Activated T-cell treated with anti-CD3 and anti-CD28 coated beads for 24 hours (primary cell): ENCODE results near the gene PCK2.
A peak's percentile ranks its signal among the peaks of the same experiment; 100 is the strongest.

Experiments used
- DNase-seq: peaks from one replicate; pipeline ENCODE4 v3.0.0-alpha.2; 2020; ENCODE audit warnings: low read depth

The PCK2 gene

DNA sequence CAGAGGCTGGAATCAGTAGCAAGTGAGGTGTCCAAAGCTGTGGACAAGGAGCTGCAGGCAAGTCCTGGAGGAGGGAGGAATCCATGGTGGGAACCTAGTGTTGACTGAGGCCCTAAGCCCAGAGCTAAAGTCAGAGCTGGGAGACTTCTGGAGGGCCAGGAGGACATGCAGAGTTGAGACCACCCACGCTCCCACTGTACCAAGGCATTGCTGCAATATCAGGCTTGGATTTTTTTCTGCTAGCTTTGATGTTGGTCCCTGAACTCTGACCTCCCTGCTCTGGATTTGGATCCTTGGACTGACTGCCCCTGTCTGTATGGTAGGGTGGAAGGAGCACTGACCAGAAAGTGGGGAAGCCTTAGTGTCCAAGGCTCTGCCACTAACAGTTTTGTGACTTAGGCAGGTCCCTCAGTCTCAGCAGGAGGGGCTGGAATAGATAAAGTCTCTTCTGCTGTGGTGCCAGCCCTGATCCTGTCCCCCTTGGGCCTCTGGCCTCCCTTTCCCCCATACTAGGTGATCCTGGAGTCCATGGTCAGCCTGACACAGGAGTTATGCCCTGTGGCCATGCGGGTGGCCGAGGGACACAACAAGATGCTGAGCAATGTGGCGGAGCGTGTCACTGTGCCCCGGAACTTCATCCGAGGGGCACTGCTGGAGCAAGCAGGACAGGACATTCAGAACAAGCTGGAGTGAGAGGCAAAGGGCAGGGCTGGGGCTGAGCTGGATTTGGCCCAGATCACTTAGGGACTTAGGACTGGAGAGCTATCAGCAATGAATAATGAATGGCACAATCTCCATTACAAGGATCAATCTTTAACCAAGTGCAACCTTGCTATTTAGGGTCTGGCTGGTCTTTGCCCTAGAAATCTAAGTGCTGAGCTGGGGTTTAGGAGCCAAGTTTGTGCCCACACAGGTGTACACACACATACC is 32.9 kb upstream of the PCK2 start:
- DNase-seq, result no peak

DNA sequence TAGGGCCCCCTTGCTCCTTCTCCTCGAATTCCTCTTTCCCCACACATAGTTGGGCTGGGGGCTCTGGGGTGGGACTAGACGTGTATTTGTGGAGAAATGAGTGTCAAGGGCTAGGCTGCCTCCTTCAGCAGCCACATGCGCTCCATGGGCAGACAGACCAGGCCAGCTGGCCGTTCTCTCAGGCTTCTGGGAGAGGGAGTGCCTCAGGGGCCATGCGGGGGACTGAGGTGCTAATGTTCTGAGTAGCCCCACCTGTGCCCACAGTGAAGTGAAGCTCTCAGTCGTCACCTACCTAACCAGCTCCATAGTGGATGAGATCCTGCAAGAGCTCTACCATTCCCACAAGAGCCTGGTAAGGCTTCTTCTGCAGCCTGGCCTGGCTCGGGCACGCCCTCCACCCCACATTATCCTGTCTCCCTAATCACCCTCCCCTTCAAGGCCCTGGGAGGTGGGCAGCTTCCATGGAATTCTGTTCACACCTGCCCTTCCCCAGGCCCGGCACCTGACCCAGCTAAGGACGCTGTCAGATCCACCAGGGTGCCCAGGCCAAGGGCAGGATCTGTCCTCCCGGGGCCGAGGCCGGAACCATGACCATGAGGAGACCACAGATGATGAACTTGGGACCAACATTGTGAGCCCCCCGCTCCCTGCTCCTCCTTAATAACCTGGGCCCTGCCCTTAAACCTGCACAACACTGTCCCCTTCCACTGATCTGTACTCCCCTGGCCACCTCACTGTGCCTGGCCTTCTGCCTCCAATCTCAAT is 31.7 kb upstream of the PCK2 start:
- DNase-seq, result no peak

DNA sequence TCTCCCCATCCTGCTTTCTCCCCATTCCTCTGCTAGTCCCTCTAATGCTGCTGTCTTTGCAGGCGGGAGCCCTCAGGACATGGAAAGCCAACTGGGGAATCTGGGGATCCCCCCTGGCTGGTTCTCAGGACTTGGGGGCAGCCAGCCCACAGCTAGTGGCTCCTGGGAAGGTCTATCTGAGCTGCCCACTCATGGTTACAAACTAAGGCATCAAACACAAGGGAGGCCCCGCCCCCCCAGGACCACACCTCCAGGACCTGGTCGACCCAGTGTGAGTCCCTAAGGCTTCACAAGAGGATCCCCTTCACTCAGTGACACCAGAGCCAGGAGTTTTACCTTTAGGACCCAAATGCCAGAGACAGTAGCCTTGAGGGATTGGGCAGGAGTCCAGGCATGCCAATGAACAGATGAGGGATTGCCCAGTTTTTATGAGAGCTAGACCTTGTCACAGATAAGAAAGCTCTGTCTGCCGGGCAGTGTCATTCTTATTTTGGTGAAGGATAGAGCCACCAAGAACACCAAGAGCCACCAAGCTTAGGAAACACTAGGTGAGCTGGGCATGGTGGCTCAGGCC is 30.8 kb upstream of the PCK2 start:
- DNase-seq, result no peak

DNA sequence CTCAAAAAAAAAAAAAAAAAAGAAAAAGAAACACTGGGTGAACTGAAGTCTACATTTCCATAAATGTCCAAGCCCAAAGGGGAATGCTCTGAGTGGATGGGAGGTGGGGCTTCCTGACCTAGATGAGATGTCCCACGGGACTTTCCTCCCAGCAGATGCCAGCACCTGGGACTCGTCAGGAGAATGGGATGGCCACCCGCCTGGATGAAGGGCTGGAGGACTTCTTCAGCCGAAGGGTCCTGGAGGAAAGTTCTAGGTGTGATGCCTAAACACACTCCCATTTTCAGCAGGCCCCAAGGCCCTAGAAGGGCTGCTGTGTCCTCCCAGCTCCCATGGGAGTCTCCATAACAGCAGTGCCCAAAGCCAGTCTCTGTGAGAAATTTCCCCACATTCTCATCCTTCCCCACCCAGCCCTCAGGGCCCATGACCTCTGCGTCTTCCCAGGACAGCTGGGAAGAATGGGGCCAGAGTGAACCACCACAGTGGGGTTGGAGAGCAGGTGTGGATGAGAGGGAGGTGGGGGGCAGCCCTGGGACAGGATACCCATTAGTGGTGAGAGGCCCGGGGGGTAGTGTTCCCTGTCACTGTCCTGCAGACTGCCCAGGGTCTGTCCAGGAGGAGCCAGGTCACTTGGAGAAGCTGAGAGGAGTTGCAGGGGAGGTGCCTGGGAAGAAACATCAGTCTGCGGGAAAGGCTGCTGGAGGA is 29.9 kb upstream of the PCK2 start:
- DNase-seq, result no peak

DNA sequence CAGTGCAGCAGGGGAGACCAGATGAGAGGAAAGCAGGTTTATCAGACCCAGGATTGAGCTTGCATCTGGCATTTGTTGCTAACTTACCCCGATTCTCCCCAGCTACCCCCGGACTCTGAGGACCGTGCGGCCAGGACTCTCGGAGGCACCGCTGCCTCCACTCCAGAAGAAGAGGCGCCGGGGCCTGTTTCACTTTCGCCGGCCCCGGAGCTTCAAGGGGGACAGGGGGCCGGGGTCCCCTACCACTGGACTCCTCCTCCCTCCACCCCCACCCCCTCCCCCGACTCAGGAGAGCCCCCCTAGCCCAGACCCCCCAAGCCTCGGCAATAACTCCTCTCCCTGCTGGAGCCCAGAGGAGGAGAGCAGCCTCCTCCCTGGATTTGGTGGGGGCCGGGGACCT is 29.3 kb upstream of the PCK2 start:
- no peak for DNase-seq

DNA sequence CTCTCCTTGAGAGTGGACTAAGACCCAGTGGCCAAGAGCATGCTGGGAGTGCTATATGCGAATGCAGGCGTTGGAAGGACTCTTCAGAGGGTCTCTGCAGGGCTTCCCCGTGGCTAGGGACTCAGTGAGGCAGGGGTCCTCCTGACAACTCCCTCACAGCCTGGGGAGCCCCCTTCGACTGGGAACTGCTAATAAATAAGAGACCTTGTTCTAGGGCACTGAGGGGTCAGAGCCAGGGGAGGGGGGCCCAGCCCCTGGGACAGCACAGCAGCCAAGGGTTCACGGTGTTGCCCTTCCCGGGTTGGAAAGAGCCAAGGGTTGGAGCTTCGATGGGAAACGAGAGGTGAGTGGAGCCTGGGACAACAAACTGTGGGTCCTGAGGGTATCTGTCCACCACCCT is 28.7 kb upstream of the PCK2 start:
- DNase-seq, result no peak

DNA sequence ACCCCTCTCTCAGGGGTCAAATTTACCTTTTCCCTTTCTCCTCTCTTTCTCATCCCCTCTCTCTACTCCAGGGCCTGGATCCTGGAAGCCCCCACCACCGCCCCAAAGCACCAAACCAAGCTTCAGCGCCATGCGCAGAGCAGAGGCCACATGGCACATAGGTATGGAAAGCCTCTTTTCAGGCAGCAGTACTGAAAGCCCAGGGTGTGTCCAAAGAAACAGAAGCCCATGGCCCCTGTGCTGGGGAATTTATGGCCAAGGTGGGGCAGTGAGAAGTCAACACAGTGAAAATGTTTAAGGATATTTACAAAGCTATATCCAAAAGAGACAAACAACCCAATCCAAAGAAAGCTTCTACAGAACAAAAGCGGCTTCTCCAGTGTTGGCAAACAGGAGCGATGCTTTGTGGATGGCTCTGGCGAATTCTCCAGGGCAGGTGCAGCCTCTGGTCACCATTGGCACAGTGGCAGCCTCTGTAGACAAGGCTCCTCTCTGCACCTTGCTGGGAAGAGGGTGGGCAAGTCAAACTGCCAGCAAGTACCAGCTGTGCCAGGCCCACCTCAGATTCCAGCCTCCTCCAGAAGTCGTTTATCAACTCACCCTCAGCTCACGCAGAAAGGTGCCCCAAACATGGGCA is 27.5 kb upstream of the PCK2 start:
- DNase-seq, result no peak

DNA sequence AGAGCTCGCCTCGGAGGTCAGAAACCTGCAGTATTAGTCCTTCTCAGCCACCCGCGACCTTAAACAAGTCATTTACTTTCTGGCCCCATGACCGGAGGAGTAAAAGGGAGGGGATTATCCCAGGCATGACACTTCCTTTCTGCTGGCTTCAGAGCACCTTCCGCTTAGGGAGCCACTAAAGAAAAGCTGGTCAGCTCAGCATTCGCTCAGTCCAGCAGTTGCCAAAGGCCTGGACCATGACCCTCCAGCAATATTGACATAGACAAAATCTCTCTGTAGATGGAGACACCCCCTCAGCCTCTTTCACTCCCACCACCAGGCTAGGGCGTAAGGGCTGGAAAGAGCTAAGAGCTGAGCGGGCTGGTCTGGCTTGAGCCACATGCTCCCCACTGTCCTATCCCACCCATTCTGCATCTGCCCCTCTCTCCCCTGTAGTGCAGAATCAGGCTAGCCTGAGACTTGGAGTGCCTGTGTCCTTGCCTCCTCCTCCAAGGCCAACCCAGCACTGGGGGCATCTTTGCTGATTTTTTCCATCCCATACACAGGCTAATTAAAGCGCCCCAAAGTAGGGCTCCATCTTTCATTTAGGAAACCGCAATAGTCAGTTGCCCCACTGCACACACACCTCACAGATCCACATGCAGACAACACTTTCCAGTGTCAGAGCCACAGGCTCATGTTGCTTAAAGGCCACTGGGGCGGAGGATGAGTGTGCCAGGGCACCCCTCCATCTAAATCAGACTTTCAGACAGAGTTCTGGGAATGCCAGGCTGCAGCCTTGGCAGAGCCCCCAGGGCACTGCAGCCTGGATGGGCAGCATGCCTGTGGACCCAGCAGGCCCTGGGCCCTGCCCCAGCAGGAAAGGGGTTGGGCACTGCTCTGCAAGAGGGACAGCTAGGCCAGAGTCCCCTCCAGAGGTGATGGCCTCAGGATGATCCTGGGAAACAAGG is 26.7 kb upstream of the PCK2 start:
- no peak for DNase-seq

DNA sequence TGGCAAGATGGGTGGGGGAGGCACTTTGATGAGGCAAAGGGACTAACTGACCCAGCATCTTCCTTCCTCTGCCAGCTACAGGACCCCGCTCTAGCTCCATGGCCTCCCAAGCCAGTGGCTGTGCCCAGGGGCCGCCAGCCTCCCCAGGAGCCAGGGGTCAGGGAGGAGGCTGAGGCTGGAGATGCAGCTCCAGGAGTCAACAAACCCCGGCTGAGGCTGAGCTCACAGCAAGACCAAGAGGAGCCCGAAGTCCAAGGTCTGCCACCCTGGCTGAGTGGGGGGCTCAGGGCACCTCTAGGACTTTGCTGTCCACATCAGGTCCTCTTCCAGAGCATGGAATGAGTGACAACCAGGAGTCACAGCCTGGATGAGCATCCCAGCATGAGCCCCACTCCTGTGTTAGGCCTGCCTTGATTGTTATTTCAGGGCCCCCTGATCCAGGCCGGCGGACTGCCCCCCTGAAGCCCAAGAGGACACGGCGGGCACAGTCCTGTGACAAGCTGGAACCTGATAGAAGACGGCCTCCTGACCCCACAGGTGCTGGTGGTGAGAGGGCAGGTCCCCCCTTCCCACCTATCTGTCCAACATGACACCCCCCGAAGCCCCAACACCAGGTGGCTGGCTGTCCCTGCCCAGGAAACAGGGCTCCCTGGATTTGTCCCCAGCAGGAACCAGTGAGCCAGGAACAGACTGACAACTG is 25.2 kb upstream of the PCK2 start:
- DNase-seq, result no peak

DNA sequence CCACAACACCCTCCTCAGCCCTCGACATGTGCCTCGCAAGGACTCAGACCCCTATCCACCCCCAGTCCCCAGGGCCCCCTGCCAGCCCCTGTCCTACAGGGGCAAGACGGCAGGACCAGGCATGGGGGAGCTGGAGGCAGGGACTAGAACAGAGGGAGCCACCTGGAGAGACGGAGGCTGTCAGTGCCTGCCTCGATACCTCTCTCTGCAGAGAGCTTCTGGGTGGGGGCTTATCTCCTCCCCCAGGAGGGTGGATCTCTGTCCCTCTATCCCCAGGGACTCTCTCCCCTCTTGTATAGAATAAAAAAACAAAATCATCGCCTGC is 24.7 kb upstream of the PCK2 start:
- no peak for DNase-seq

DNA sequence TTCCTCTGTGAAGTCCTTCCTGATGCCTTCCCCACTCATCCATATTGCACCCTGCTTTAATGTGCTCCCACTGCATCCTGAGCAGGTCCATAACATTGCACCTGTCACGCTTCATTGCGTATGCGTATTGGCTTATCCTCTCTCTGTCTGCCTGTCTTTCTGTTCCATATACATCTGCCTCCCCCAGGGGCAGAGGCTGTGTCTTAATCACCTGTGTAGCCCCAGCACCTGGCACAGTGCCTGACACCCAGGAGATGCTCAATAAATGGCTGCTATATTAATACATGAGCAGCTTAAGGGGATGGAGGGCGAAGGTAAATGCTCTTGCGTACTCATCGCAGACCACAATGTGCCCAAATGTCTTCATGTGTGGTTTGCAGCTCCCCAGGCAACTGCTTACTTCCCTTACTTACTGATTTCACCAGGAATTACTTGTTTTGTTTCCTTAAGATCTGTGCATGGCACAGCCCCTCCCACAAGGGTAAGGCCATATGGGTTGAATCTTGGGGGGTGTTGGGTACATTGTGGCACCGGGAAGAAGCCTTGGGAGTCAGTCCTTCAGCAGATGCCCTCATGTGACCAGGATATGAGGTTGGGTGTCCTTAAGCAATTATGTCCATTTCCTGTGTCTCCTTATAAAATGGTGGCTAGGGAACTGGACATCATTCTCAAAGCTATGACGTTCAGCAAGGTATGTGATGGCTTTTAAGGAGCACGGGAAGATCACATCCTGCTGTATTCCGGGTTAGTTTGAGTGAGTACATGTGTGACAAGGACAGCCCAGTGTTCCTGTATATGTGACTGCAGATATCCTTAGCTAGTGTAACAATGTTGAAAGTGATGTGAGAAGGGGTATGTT is 23.6 kb upstream of the PCK2 start:
- DNase-seq, result no peak

DNA sequence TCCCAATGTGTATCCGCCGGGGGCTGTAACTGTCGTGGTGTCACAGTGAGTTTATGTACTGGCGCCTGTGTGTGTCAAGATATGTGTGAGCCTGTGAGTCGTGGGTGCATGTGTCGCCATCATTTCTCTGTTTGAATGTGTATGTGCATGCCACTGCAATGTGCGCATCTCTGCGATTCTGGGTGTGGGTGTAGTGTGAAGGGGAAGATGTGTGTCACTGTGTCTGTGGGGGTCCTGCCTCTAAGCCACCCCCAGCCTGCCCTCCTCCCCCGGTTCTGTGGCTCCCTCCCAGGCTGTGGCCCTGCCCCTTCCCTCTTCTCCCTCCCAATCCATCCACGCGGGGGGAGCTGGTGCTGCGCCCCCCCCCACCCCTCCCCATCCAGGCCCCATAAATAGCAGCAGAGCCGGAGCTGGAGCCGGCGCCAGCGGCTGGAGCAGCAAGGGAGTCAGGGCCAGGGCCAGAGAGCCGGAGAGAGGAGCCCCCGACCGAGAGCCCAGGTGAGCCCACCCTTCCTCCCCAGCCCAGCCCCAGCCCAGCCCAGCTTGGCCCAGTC is 22.9 kb upstream of the PCK2 start, which contains the start of gene CPNE6:
CPNE6 (plus strand) TSS at position 419 of the 554 bp plus-strand sequence. CDS start 1,375 bp downstream, outside the sequence.
- DNase-seq, result peak; percentile 37

DNA sequence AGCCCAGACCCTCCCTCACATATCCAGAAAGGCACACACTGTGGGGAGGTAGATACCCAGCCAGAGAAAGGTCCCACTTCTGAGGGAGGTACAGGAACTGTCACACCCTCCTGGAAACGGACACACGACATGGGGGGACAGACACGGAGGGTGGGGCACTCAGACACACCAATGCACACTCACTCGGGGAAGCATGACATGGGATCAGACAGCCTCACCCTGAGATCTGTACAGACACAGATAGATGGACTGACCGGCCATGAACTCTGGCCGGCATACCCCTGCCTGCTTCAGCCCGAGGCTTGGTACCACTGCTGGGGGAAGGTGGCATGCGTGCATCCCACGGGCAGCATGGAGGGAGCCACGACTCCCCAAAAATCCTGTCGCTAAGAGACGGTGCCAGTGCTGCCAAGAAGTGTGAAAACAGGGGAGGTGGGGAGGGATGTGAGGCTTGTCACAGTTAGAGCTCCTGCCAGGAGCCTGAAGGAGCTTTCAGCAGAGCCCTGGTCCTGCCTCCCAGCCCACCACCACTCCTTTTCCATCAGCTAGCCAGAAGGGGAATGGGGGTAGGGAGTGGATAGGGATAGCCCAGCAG is 22.2 kb upstream of the PCK2 start:
- no peak for DNase-seq

DNA sequence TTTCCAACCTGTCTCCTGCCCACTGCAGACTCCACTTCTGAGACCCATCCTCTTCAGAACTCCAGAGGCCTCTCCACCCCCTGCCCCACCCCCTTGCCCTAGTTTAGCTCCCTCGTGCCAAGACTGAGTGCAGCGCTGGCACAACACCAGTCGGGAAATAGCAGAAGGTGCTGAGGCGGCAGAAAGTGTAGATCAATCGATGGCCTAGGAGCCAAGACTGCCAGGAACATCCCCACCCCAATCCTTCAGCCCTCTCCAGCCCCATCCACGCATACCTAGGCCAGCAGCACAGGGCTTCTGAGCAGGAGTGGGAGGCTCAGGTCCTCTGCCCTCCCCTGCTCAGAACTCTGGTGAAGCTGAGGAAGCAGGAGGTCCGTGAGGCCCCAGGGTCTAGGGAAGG is 21.7 kb upstream of the PCK2 start:
- no peak for DNase-seq

DNA sequence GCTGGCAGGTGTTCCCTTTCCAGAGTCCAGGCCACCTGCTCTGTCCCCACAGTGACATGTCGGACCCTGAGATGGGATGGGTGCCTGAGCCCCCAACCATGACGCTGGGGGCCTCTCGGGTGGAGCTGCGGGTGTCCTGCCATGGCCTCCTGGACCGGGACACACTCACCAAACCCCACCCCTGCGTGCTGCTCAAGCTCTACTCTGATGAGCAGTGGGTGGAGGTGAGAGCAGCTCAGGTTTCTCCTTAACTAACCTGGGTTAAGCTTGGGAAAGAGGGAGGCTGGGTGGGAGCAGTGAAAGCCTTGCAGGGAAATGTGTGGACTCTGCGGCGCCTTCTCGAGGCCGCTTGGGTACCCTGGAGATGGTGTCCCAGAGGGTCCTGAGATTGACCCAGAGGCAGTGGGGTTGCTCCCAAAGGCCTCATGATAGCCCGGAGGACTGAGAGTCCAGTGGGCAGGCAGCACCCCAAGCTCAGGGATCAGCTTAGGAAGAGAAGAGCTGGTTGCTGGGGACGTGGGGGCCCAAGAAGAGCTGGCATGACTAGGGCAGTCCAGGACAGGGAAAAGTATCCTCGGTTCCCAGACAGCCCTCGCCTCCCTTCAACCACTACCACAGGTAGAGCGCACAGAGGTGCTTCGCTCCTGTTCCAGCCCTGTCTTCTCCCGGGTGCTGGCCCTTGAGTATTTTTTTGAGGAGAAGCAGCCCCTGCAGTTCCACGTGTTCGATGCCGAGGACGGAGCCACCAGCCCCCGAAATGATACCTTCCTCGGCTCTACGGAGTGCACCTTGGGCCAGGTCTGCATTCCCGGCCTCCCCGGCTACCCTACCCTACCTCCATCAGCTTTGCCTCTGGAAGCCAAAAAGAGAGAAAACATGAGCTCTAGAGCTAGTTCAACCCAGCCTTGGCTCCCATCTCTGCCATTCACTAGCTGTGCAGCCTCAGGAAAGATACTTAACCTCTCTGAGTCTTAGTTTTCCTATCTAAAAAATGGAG is 20.9 kb upstream of the PCK2 start:
- DNase-seq, result no peak

DNA sequence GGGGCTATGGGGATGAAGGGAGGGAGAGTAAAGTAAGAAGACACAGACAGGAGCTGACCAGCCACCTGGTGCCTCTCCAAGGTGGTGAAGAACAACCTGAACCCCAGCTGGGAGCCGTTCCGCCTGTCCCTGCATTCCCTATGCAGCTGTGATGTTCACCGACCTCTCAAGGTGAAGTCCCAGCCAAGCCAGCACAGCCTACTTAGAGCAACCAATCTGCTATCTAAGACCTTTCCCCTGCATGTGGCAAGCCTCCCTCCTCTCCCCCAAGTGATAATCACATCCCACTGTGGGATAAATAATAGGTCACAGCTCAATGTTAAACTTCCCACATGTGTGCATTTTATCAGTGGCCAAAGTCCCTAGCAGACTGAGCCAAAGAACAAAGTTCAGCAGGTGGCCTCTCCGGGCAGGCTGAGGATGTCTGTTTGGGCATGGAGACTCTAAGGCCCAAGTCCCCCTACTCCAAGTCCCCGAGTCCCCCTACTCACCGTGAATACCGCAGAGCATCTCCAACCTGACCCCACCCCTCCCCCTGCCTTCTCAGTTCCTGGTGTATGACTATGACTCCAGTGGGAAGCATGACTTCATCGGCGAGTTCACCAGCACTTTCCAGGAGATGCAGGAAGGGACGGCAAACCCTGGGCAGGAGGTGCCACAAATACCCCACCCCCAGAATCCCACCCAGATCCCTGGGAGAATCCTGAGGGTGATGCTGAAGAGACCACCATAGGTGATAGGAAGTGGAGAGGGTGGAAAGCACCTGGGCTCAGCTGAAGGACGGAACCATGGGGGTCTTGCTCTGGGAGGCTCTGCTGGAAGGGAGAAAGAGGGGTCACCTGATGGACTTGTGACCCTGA is 19.3 kb upstream of the PCK2 start:
- no peak for DNase-seq
